Activated CD4-positive, CD25-positive, alpha-beta regulatory T cell (primary cell): ENCODE data around the gene CITED2.
"Not testable (repeated sequence)": the region's sequence is repeated elsewhere in the genome, so short reads cannot be mapped to it uniquely, and the experiment has no call there.

Experiments used
- DNase-seq, 4 experiments: peaks; one replicate each; lab custom pipeline; 2025; lab: John Stamatoyannopoulos, UW

CITED2 gene

DNA sequence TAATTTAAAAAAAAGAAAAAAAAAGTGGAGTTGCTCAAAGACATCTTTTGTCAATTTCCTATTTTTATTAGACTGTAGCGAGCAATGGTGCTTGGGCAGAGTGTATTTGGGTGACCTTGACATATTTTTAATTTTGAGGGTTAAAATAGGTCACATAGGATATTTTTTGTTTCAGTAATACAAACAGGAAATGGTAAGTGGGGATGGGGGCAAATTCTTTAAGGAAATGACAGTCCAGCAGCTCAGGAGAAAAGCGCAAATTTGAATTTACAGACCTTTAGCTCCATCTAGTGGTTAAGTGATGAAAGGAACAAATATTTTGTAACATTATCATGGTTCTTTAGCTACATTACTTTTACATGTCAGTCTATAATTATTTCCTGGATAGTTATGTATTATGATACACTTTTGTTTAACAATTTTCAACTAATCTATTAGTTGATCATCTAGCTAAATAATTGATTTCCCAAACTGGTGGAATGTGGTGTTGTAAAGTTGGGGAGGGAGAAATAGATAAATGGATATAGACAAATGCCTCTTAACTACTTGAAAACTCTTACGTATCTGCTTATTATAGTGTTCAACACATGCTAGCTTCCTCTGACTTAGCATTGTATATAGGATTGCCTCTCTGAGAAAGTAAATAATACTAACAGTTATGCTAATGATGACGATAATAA, 10.0 kb downstream of the CITED2 start:
- DNase-seq, result no peak

DNA sequence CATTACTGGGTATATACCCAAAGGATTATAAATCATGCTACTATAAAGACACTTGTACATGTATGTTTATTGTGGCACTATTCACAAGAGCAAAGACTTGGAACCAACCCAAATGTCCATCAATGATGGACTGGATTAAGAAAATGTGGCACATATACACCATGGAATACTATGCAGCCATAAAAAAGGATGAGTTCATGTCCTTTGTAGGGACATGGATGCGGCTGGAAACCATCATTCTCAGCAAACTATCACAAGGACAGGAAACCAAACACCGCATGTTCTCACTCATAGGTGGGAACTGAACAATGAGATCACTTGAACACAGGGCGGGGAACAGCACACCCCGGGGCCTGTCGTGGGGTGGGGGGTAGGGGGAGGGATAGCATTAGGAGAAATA, 10.7 kb downstream of the CITED2 start:
- DNase-seq, result not testable (repeated sequence)

DNA sequence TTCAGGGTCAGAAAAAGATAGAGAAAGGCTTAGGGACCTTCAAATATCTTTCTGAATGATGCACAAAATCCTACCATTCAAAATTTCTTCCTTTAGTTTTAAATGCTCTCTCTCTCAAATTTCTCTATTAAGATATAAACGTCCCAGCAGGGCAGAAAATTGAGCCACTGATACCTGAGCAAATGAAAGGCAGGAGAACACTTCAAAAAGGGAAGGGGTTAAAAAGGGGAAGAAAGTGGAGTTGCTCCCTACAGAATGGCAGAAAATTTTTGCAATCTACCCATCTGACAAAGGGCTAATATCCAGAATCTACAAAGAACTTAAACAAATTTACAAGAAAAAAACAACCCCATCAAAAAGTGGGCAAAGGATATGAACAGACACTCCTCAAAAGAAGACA, 11.3 kb downstream of the CITED2 start:
- DNase-seq, result not testable (repeated sequence)

DNA sequence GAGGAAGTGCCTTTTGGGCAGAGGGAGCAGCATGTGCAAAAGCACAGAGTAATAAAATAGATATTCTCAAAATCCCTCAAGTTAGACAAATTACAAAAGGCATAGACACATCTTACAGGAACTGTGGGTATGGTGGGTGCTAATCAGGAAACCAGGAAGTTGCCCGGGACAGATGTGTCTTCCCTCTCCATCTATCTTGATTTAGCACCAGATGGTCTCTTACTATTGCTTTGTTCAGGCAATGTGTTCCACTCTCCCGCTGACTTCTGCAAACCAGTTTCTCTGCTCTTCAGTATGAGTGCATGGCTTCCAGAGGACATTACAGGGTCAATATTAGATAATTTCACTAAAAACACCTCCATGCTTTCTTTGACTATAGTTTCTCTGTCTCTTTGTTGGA, 13.2 kb downstream of the CITED2 start:
- DNase-seq, result no peak

DNA sequence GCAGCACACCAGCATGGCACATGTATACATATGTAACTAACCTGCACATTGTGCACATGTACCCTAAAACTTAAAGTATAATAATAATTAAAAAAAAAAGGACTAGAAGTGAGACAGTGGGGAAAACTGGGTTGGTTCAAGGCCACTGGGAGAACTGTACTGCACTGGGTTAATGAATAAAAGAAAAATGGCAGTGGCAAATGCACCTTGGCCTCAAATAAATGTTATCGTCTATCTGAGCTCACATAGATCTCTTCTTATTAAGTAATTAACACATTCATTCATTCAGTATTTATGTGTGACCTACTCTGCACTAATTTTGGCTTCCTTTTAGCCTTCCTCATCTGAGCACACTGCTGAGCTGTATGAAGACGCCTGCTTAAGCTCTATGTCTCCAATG, 17.5 kb downstream of the CITED2 start:
- no peak for DNase-seq

DNA sequence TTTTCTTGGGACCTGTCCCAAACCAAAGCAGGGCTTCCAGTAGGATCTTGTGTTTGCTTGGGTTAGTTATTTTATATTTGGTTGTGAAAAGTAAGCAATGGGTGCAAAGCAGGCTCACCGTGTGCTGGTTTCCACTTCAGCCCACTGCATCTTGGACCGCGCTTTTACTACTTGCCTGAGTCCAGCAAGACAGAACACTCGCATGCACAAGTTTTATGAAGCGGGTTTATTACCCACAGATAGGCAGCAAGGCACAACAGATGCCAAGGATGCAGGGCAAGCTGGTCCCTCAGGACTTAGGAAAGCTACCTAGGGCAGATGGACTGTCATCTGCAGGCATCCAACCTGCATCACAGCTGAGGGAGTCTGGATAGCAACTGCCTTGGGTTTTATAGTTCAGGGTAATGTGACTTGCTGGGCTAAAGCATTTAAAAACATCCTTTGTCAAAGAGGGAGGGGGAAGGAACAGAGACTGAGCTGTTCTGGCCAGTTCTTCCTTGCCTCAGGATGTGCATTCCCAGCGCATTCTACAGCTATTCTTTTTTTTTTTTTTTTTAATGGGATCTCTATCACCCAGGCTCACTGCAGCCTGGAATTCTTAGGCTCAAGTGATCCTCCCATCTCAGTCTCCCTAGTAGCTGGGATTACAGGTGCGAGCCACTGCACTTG, 18.5 kb downstream of the CITED2 start:
- no peak for DNase-seq

DNA sequence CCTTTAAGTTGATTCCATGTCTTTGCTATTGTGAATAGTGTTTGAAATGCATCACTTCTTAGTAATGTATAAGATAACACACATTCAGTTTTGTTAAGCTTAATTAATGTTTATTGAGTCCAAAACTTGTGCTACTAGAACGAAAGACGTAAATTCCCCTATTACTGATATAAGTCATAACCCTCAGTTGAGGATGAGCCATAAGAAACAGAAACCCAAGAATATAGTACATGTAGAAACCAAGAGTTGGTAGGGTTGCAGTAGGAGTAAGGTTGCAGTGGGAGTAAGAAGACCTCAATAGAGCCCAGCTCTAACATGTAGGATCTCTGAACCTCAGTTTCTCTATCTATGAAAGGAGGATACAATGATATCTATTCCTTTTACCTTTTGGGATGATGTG, 19.3 kb downstream of the CITED2 start:
- no peak for DNase-seq

DNA sequence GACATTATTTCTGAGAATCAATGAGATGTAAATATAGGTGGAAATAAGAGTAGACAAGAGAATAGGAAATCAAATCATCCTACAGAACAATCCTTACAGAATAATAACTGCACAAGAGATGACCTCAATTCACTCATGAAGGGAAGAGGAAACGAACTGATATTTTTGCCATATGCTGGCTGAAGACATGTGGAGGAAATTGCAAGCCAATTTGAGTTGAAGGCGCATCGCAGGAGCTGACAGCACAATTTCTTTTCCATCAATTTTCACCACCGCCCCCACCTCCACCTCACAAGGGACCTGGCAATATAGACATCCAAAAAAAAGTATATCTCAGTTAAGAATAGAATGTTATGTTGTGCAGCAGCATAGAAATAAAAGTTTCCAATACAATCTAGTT, 20.3 kb downstream of the CITED2 start:
- DNase-seq, result no peak

DNA sequence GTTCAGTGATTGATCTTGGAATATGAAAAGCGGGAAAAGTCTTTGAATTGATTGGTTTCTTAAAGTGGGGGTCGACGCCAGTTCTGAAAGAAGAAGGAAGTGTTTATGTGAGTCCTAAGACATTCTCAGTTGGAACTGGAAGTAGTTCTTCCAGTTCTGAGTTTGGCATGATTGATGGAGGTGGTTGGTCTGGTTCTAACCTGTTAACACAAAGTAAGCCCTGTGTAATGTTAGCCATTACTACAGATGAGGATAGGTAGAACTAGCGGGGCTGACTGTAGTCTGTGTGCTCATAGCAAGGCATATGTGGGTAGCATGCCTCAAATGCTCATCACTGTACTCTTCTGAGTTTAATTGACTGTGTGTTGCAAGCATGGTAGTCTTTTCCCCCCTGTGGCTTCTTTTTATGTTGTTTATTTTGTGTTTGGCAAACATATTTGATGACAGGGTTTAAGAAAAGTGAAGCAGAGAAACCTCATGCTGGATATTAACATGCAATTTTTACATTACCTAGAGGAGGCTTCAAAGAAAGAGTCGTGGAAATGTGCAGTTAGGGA, 24.9 kb downstream of the CITED2 start:
- DNase-seq, result no peak

DNA sequence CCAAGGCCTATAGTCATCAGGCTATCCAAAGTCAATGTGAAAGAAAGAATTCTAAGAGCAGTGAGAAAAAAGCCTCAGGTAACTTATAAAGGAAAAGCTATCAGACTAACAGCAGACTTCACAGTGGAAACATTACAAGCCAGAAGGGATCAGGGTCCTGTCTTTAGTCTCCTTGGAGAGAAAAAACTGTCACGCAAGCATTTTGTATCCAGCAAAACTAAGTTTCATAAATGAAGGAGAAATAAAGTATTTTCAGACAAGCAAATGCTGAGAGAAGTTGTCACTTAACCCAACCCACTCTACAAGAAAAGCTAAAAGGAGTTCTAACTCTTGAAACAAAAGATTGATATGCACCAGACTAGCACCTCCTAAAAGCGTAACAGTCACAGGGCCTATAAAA, 28.1 kb downstream of the CITED2 start:
- DNase-seq, result no peak

DNA sequence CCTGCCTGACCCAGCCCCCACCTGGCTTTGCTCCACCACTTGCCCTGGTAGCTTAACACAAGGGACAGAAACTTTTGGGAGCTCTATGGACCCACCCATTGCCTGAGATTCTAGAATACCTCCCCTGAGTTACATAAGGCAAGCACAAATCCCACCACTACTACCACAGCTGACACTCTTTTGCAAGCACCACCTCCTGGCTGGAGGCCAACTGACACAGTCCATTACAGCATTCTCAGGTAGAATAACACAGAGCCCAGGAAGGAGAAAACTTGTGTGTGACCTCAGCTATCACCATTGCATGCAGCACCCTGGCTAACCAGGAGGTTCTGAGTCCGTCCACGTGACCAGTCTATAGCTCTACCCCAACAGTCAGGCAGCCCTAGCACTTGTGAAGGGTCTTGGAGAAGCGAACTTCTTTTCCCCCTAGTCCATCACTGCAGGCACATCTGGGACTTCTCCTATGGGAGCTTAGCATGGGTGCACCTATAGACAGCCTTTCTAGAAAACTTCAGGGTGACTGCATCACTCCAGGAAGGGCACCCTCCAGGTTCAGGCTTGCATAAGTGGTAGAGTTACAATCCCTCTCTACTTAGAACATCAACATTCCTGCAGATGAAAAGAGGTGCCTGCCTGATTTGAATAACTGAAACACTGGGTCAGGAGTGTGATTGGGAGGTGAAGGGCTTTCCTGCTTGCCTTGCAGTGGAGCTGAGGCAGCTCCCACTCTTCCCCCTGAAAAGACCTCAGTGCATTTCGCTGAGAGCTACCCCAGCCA, 30.1 kb downstream of the CITED2 start:
- no peak for DNase-seq

DNA sequence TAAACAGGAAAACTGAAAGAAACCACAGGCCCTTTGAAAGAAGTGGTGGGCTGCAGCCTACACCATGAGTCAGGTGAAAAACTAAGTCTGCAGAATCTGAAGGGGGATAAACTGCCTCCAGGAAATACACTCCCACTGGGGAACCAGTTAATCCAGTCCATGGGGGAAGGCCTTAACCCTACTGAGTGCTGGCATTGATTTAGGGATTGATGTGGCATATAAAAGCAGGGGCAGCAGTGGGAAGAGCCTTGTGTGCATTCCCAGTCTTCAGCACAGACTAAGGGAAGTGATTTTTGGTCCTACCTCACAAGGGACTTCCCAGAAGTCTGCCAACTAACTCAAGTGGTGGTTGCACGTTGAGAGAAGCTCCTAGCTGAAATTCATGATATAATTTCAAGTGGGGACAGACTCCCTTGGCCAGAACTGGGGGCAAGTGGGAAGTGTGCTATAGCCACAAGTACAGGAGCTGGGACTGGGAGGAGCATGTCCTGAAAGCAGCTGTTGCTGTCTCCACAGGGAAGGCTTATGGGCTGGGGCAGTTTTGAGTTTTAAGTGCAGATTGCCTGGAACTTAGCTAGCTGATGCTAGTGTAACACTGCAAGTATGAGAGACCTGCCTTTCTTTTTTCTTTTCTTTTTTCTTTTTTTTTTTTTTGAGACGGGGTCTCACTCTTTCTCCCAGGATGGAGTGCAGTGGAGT, 31.2 kb downstream of the CITED2 start:
- no peak for DNase-seq

DNA sequence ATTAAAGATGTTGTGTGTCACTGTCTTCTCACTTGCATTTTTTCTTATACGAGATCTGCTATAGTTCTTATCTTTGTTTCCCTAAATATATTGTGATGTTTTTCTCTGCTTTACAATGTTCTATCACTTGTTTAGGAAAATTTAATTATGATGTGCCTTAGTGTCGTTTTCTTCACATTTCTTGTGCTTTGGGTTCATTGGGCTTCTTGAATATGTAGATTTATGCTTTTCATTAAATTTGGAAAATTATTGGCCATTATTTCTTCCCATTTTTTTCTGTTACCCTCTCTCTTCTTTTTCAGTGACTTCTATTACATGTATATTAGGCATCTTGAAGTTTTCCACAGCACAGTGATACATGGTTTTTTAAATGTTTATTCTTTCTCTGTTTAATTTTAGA, 33.4 kb downstream of the CITED2 start:
- no peak for DNase-seq

DNA sequence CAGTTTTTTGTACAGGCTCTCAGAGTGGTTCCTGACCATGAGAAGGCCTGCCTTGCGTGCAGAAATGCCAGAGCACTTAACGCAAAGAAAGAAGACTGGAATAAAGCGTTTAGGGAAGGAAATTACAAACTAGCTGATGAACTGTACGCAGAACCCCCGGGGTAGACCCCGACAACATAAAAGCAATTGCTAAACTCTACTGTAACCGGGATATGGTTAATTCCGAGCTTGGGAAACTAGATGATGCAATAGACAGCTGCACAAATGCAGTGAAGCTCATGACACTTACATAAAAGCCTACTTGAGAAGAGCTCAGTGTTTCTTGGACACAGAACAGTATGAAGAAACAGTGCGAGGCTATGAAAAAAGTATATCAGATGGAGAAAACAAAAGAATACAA, 35.7 kb downstream of the CITED2 start:
- DNase-seq, result no peak

DNA sequence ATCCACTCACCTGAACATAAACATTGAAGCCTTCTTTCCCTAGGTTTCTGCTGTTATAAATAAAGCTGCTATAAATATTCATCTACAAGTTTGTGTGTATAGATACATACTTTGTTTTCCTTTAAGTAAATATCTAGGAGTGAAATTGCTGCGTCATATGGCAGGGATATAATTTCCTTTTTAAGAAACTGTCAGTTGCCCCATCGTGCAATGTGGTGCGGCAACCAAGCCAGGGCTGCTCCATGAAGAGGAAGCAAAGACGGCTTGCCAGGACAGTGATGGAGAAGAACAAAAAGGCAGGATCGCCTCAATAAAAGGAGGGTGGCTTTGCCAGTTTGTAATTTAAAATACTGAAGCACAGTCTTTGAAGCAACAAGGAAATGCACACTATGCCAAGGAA, 36.6 kb downstream of the CITED2 start:
- no peak for DNase-seq

DNA sequence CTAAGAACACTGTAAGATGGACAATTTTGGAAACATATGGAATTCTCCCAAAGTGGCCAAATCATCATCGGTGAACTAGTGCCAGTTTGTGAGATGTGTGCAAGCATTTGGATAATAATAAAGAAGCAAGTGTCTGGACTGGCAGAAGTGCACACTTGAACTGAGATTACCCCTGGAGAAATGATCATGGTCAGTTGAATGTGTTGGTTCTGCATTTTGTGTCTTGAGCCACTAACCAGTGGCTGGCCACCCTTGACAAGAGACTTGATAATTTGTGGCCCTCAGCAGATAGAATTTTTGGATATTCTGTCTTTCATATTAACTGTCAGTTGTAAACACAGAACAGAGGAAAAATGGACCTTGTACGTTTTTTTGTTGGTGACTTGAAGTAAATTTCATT, 37.4 kb downstream of the CITED2 start:
- DNase-seq, result no peak

DNA sequence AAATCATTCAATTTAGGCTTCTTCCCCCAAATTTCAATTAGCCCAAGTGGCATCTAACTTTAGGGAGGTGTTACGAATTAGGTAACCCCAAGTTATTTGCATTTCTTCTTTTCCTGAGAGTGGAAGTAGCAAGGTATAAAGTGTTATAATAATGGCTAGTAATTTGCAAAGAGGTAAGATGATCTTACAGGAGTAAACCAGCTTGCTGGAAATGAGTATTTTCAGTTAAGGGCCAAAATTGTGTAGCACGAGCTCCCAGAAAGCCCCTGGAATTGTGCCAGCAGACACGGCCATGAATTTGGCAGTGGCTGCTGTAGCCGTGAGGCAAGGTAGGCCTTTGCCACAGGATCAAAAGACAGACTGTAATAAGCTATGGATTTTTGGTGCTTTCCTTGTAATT, 38.0 kb downstream of the CITED2 start:
- DNase-seq, result no peak

DNA sequence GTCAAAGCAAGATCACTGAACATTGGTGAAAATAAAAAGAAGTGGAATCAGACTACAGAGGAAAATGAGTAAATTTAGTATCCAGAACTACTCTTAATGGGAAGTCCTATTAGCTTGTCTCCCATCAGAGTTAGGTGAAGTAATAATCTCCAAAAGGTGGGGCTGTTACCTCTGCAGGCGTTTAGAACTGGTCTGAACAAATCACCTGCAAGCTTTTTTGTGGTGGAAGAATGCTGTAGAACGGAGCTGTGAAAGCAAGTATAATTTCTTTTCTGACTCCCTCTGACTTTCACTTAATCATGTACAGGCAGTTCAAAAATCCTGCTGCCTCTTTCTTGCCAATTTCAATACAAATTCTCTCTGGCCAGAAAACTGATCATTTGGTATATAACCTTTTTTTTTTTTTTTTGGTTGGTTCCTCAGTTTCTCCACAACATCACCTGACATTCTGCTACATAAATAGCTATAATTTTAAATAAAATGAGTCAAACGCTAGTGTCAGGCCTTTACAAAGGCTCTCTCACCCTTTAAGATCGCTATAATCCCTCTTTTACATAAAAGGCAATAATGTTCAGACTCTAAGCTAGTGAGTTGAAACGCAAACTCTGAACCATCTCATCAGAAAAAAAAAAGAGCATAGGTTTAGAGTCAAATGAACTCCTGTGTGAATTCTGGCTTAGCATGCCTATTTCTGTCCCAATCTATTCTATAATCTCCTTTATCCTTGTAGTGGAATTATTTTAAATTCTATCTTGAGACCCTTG, 38.8 kb downstream of the CITED2 start:
- no peak for DNase-seq

DNA sequence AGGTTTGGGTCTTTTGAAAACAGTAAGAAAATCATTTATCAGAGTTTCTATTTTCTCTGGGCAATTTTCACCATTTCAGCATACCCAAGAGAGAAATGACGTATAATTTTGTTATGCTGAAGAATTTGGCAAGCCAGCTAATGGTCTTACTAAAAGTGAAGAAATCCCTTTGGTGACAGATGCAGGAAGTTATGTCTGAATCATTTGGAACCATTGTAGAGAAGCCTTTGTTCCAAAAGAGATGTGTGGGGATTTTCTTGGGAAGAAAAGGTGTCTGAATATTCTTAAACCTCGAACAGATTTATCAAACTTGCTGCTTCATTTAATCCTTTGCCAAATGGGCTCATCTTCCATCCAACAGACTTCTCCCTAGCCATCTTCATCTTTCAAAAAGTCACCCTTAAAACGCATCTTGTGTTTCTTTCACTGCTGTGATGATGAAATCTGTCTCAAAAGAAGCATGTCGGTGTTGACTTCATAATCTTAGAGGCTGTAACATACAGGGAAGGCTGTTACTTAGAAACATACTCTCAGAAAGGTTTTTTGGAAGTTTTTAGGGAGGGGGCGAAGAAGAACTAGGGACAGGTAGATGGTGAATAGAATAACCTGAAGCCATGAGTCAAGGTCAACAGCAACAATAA, 39.5 kb downstream of the CITED2 start:
- DNase-seq, result no peak

DNA sequence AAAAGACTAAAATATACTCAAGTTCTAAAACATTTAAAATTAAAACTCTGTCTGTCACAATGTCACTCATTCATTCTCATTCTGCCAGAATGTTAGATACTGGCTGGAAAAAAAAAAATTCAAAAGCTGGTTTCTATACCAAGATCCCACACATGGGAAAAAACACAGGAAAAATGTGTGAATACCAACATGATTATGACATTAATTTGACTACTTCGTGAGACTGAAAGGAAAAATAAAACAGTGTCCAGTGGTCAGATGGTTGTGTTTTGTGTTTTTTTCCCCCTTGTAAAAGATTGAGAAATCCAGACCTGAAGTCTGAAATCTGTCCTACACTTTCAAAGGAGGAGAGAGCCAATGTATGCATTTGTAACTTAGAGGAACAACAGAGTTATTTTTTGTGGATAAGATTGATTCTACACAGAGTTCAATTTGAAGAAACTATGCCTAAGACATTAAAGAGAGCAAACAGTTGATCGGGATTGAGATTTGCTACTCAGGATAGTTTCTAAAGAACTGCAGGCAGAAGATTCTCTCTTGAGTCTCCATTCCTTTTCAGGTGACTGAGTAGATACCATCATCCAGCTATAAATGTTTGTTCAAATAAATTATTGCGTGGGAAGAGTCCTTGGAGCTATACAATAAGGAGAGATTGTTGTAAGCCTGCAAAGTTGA, 43.5 kb downstream of the CITED2 start:
- DNase-seq, result no peak

DNA sequence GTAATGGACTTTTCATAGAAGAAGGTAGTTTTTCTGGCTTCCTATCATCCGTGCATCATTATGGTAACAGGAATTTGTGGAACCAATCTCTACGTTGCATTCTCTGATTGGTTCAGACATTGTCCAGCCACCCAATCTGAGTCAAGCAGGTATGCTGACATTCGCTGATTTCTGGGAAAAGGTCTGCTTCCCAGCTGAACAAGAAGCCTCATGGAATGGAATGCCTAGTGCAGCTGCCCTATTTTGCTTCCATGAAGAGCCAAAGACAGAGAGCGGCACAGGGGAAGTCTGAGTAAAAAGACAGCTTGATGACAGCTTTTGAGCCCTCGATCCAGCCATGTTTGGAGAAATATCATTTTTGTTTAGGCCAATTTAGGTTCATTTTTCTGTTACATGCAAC, 44.1 kb downstream of the CITED2 start:
- no peak for DNase-seq
